Measurements from ENCODE around the gene AQP2. TPM values are rescaled to one million over a fixed set of nuclear protein-coding genes. Genes with fewer than 3 reads are reported as not detected.

The AQP2 gene
- total RNA-seq, 1 donor from 2014 or later = not detected

Other genes starting within 250 kb of the AQP2 start
- 11.3 TPM for gene FMNL3, start 243.3 kb upstream of the AQP2 start, total RNA-seq
- 255 TPM for gene TMBIM6, start 209.2 kb upstream of the AQP2 start, total RNA-seq
- gene NCKAP5L, start 122.3 kb upstream of the AQP2 start, total RNA-seq = 32.3 TPM
- 2.7 TPM for gene BCDIN3D, start 107.6 kb upstream of the AQP2 start, total RNA-seq
- gene FAIM2, start 46.8 kb upstream of the AQP2 start, total RNA-seq = 8.2 TPM
- gene AQP5, start 11.1 kb downstream of the AQP2 start, total RNA-seq = 0.40 TPM
- gene AQP6, start 22.2 kb downstream of the AQP2 start, total RNA-seq = not detected
- gene RACGAP1, start 74.8 kb downstream of the AQP2 start, total RNA-seq = 3.4 TPM
- gene ASIC1, start 106.9 kb downstream of the AQP2 start, total RNA-seq = 0.99 TPM
- gene SMARCD1, start 134.6 kb downstream of the AQP2 start, total RNA-seq = 17.2 TPM
- gene GPD1, start 153.3 kb downstream of the AQP2 start, total RNA-seq = 33.9 TPM
- gene COX14, start 161.5 kb downstream of the AQP2 start, total RNA-seq = 237 TPM
- 9.4 TPM for gene CERS5, start 216.6 kb downstream of the AQP2 start, total RNA-seq

Data from left ventricle myocardium superior (tissue), 1 donor.